ENCODE results near the gene ZNF845. TPM values are rescaled to one million over a fixed set of nuclear protein-coding genes. Genes with fewer than 3 reads are reported as not detected.

Gene ZNF845
- total and polyA plus RNA-seq, 2 of the 4 experiments (the other 2 are of a cell fraction) = 1.2 to 9.5 TPM

GRCh38 chr19:53372196-53372595 lies 38.6 kb downstream of the ZNF845 start:
- Histone ChIP-seq H3K4me2 (ENCODE audit: low read depth, low read length) (no peak overlapping the region), H3K56ac (ENCODE audit: extremely low read depth, insufficient read depth, low read length) (no peak overlapping the region), H2BK20ac (ENCODE audit: low read depth, low read length) (no peak overlapping the region), H3K79me1 (ENCODE audit: low read depth in 1 of 2, low read length in 2 of 2) (no peaks in the 10 kb centered on the region), H3K4me3 (ENCODE audit: insufficient read depth, low read depth, low read length) (no peak overlapping the region), H3K18ac (ENCODE audit: low read depth, low read length) (no peak overlapping the region), H3K4me1 (ENCODE audit: control insufficient read depth, insufficient read depth, low read length) (no peaks in the 10 kb centered on the region), H2BK15ac (ENCODE audit: low read depth, low read length) (no peak overlapping the region), H3K4ac (ENCODE audit: low read depth, low read length) (no peak overlapping the region), H2BK5ac (ENCODE audit: low read depth, low read length, poor library complexity, severe bottlenecking) (no peak overlapping the region), H3K14ac (replicated peaks; ENCODE audit: low read depth, low read length) (no peak overlapping the region), H3K27me3 (ENCODE audit: control insufficient read depth, insufficient read depth, low read length) (no peaks in the 10 kb centered on the region), H4K20me1 (ENCODE audit: insufficient read depth, low read length) (no peaks in the 10 kb centered on the region), H3K9me1 (ENCODE audit: insufficient read depth, low read length) (no peaks in the 10 kb centered on the region), H3K9me3 (ENCODE audit: control insufficient read depth, insufficient read depth, low read length) (no peaks in the 10 kb centered on the region), H3K9ac (ENCODE audit: low read depth, low read length) (no peak overlapping the region), H2AFZ (replicated peaks; ENCODE audit: low read length, poor library complexity) (no peak overlapping the region), H3K27ac (ENCODE audit: insufficient read depth, low read length) (no peak overlapping the region), H2AK9ac (replicated peaks; ENCODE audit: low read depth, low read length, poor library complexity) (no peak overlapping the region), H4K91ac (ENCODE audit: insufficient read depth, low read depth, low read length) (no peak overlapping the region), H2BK120ac (ENCODE audit: low read depth, low read length) (no peak overlapping the region), H3K36me3 (ENCODE audit: control insufficient read depth, insufficient read depth, low read length) (0 out of 2 replicates have a peak, but pooled peaks cover 3% of the 10 kb centered on the region), H4K5ac (ENCODE audit: low read depth, low read length) (no peak overlapping the region), H3K23ac (ENCODE audit: low read depth, low read length) (no peak overlapping the region), H2AK5ac (ENCODE audit: low read depth, low read length) (no peak overlapping the region), H4K8ac (ENCODE audit: low read depth in 2 of 2, low read length in 2 of 2) (no peak overlapping the region)
- no CpG with 5 or more reads among the region's 4 CpGs for WGBS, 2 experiments (ENCODE audit: extremely low coverage in 2 of 2, insufficient read length in 1 of 2)
- ChIA-PET CTCF (no interaction called here), POLR2A (ENCODE audit: unreplicated experiment) (no interaction called here)
- dilution Hi-C loops (cut with HindIII; ENCODE audit: low sequenced_read_pairs, unreplicated experiment) (no loop called here), intact Hi-C loops (cut with micrococcal nuclease) (no loop called here), in situ Hi-C loops (cut with MboI; ENCODE audit: low sequenced_read_pairs) (no loop called here)
- BruUV-seq (replicated peaks) = no TSS peak
- no peak for ATAC-seq (ENCODE audit: low read depth)
- no peak for TF ChIP-seq MAZ (IDR thresholded peaks at IDR 0.05; ENCODE audit: borderline replicate concordance, low read depth, low read length)
- no peak for TF ChIP-seq CHD1 (IDR thresholded peaks at IDR 0.05; ENCODE audit: low read depth, low read length)
- TF ChIP-seq BHLHE40 (IDR thresholded peaks at IDR 0.05; ENCODE audit: low read depth, low read length) = no peak
- TF ChIP-seq SMC3 (IDR thresholded peaks at IDR 0.05; ENCODE audit: low read depth, low read length) = no peak
- no peak for TF ChIP-seq USF2 (IDR thresholded peaks at IDR 0.05; ENCODE audit: low read depth, low read length)
- TF ChIP-seq, protein P1, sequence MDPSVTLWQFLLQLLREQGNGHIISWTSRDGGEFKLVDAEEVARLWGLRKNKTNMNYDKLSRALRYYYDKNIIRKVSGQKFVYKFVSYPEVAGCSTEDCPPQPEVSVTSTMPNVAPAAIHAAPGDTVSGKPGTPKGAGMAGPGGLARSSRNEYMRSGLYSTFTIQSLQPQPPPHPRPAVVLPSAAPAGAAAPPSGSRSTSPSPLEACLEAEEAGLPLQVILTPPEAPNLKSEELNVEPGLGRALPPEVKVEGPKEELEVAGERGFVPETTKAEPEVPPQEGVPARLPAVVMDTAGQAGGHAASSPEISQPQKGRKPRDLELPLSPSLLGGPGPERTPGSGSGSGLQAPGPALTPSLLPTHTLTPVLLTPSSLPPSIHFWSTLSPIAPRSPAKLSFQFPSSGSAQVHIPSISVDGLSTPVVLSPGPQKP (IDR thresholded peaks at IDR 0.05; ENCODE audit: borderline replicate concordance, low read depth, low read length) = no peak
- TF ChIP-seq RFX5 (IDR thresholded peaks at IDR 0.05; ENCODE audit: low read depth, low read length) = no peak
- TF ChIP-seq POLR2A (IDR thresholded peaks at IDR 0.05; ENCODE audit: low read depth, low read length) = no peak
- TF ChIP-seq MXI1 (IDR thresholded peaks at IDR 0.05; ENCODE audit: borderline replicate concordance, low read depth, low read length) = no peak
- DNase-seq = no peak
